ENCODE results near the gene KCNJ2.
A peak's percentile ranks its signal among the peaks of the same experiment; 100 is the strongest.

KCNJ2 gene

GRCh38 chr17:70205401-70205800 is 36.1 kb downstream of the KCNJ2 start:
- DNase-seq (ENCODE audit: low spot score), result no peak

GRCh38 chr17:70206361-70207010 is 37.2 kb downstream of the KCNJ2 start:
- DNase-seq (ENCODE audit: low spot score), result no peak

GRCh38 chr17:70207184-70207583 is 37.9 kb downstream of the KCNJ2 start:
- DNase-seq (ENCODE audit: low spot score), result no peak

- DNase-seq (ENCODE audit: low spot score), result no peak
Observed at GRCh38 chr17:70208080-70208794, 38.9 kb downstream of the KCNJ2 start.

- no peak for DNase-seq (ENCODE audit: low spot score)
Observed at GRCh38 chr17:70208825-70209555, 39.7 kb downstream of the KCNJ2 start.

GRCh38 chr17:70215656-70216055 is 46.3 kb downstream of the KCNJ2 start:
- DNase-seq (ENCODE audit: low spot score), result no peak

- DNase-seq (ENCODE audit: low spot score), result no peak
Observed at GRCh38 chr17:70217571-70217970, 48.2 kb downstream of the KCNJ2 start.

- DNase-seq (ENCODE audit: low spot score), result peak; percentile 35
Observed at GRCh38 chr17:70225276-70225675, 55.9 kb downstream of the KCNJ2 start.
